GM12872 (cell line): ENCODE measurements around the gene MTX2.

Experiments
- CTCF ChIP-seq: IDR thresholded peaks from 3 replicates; pipeline ENCODE4 v1.5.1; 2011; ENCODE audit warnings: low read depth, mild to moderate bottlenecking, low read length, moderate library complexity; ENCODE audit not compliant: insufficient read depth

The MTX2 gene

GRCh38 chr2:176242276-176242675 lies 27.0 kb upstream of the MTX2 start:
- no peak for TF ChIP-seq CTCF

- no peak for TF ChIP-seq CTCF
These were observed 22.9 kb upstream of the MTX2 start for GRCh38 chr2:176246331-176246730.

- no peak for TF ChIP-seq CTCF
These were observed 21.4 kb upstream of the MTX2 start for GRCh38 chr2:176247859-176248258.

- TF ChIP-seq CTCF: no peak
These were observed 17.3 kb upstream of the MTX2 start for GRCh38 chr2:176251928-176252327.

GRCh38 chr2:176260689-176261088 lies 8.6 kb upstream of the MTX2 start:
- TF ChIP-seq CTCF: no peak

- no peak for TF ChIP-seq CTCF
These were observed 8.1 kb upstream of the MTX2 start for GRCh38 chr2:176261136-176261535.

- TF ChIP-seq CTCF: no peak
These were observed 295 bp upstream of the MTX2 start for GRCh38 chr2:176268976-176269318.
